ENCODE measurements around the gene PDCD1LG2.

PDCD1LG2 gene

GRCh38 chr9:5566054-5566618, 55.8 kb downstream of the PDCD1LG2 start:
- no peak overlapping the region for H3K4me3 ChIP-seq (ENCODE audit: low read depth, low read length)
- TF ChIP-seq, protein P1, sequence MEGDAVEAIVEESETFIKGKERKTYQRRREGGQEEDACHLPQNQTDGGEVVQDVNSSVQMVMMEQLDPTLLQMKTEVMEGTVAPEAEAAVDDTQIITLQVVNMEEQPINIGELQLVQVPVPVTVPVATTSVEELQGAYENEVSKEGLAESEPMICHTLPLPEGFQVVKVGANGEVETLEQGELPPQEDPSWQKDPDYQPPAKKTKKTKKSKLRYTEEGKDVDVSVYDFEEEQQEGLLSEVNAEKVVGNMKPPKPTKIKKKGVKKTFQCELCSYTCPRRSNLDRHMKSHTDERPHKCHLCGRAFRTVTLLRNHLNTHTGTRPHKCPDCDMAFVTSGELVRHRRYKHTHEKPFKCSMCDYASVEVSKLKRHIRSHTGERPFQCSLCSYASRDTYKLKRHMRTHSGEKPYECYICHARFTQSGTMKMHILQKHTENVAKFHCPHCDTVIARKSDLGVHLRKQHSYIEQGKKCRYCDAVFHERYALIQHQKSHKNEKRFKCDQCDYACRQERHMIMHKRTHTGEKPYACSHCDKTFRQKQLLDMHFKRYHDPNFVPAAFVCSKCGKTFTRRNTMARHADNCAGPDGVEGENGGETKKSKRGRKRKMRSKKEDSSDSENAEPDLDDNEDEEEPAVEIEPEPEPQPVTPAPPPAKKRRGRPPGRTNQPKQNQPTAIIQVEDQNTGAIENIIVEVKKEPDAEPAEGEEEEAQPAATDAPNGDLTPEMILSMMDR (IDR thresholded peaks at IDR 0.05; ENCODE audit: control insufficient read depth, extremely low read depth, insufficient read depth) = no peak
- DNase-seq (ENCODE audit: low read depth) = no peak

- no peak overlapping the region for H3K4me3 ChIP-seq (ENCODE audit: low read depth, low read length)
- TF ChIP-seq, protein P1 (IDR thresholded peaks at IDR 0.05; ENCODE audit: control insufficient read depth, extremely low read depth, insufficient read depth) = no peak
- DNase-seq (ENCODE audit: low read depth) = no peak
These were observed 58.5 kb downstream of the PDCD1LG2 start for GRCh38 chr9:5568868-5569267.

DNA sequence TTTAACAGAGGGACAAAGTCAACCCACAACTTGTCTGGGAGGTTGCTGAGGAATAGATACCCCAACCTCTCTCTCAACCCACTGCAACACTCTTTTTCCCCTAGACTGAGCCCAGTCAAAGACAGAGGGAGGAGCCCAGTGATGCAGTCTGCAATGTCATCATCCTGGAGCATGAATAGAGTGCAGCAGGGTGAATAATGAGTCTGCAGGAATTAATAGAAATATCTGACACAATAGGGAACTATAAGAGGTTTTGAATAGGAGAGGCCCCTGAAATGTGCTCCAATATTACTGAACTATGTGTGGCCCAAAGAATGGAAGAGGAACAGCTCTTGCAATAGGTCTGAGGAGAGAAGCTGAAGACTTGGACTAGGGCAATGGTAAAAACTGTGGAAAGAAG, 59.1 kb downstream of the PDCD1LG2 start:
- TF ChIP-seq, protein P1 (IDR thresholded peaks at IDR 0.05; ENCODE audit: control insufficient read depth, extremely low read depth, insufficient read depth) = no peak
- no peak for DNase-seq (ENCODE audit: low read depth)

GRCh38 chr9:5569891-5570290, 59.6 kb downstream of the PDCD1LG2 start:
- no peak overlapping the region for H3K4me3 ChIP-seq (ENCODE audit: low read depth, low read length)
- no peak for DNase-seq (ENCODE audit: low read depth)
- TF ChIP-seq, protein P1 (IDR thresholded peaks at IDR 0.05; ENCODE audit: control insufficient read depth, extremely low read depth, insufficient read depth) = no peak

More for the DNA sequence above, 59.1 kb downstream of the PDCD1LG2 start:
- H3K4me3 ChIP-seq (ENCODE audit: low read depth, low read length) = no peak overlapping the region

DNA sequence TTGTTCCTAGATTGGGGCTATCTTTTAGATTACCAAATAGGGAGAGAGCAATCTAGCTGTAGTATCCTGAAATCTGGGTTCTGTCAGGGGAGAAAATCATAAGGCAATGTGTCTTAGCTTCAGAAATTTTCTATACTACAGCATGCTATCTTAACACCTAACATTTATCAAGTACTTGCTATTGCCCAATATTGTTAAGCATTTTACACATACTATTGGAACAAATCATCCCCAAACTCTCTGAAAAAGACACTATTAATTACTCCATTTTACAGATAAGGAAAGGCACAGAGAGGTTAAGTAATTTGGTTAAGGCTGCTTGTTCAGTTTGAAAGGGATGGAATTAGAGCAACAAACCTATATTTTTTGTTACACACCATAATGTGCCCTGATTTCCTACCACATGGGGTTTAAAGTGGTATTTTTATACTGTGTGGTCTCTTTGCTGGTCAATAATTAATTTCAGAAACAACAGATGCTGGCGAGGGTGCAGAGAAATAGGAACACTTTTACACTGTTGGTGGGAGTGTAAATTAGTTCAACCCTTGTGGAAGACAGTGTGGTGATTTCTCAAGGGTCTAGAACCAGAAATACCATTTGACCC, 61.4 kb downstream of the PDCD1LG2 start:
- DNase-seq (ENCODE audit: low read depth) = no peak
- no peak overlapping the region for H3K4me3 ChIP-seq (ENCODE audit: low read depth, low read length)
- TF ChIP-seq, protein P1 (IDR thresholded peaks at IDR 0.05; ENCODE audit: control insufficient read depth, extremely low read depth, insufficient read depth) = no peak

DNA sequence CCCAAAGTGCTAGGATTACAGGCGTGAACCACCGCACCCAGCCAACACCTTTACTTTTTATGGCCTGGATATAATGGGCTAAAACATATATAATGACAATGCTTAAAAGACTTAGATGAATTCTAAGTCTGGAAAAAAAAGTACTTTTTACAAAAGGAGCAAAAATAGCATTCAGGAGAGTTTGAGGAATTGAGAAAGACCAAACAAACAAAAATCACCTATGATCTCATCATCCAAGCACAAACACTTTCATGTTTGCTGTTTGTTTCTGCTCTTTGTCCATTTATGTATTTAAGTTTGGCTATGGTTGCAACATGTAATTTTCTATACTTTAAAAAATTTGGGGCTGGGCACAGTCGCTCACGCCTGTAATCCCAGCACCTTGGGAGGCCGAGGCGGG, 63.8 kb downstream of the PDCD1LG2 start:
- no peak for DNase-seq (ENCODE audit: low read depth)
- no peak overlapping the region for H3K4me3 ChIP-seq (ENCODE audit: low read depth, low read length)
- TF ChIP-seq, protein P1 (IDR thresholded peaks at IDR 0.05; ENCODE audit: control insufficient read depth, extremely low read depth, insufficient read depth) = no peak

DNA sequence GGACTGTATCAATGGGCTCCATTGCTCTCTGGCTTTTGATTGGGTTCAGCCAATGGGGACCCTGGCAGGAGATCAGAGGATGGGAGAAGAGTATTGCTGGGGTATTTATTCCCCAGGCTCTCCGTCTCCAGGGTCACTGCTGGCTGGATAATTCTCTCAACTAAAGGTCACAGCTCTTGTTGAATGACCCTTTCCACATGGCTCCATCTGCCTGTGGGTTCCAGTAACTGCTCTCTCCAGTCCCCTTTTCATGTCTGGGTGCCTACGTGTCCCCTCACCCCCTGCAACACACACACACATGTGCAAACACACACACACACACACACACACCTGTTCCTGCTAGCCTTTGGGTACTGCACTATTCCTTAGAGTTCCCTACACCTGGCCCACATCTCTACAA, 64.7 kb downstream of the PDCD1LG2 start:
- no peak overlapping the region for H3K4me3 ChIP-seq (ENCODE audit: low read depth, low read length)
- TF ChIP-seq, protein P1 (IDR thresholded peaks at IDR 0.05; ENCODE audit: control insufficient read depth, extremely low read depth, insufficient read depth) = no peak
- DNase-seq (ENCODE audit: low read depth) = no peak

Data from LNCaP clone FGC (cell line).